Hepatocyte (in vitro differentiated cells): ENCODE measurements around the gene RGMB. TPM values are rescaled to one million over a fixed set of nuclear protein-coding genes. Genes with fewer than 3 reads are reported as not detected.

Source experiments
- DNase-seq: peaks from one replicate; pipeline ENCODE4 v3.0.0-alpha.2; 2016; ENCODE audit warnings: low spot score
- H2AFZ ChIP-seq: fragments of 200-600 bp; sonication (generic); 2 replicates; pipeline ENCODE4 v1.6.0; 2016; ENCODE audit warnings: antibody characterized with exemption, mild to moderate bottlenecking
- H3K27ac ChIP-seq: fragments of 200-600 bp; sonication (generic); 2 replicates; pipeline ENCODE4 v1.5.1; 2016; ENCODE audit warnings: mild to moderate bottlenecking
- H3K27me3 ChIP-seq: fragments of 200-600 bp; sonication (generic); 2 replicates; pipeline ENCODE4 v1.6.1; 2016
- H3K36me3 ChIP-seq: fragments of 200-600 bp; sonication (generic); replicated peaks from 2 replicates; pipeline ENCODE4 v1.5.1; 2016; ENCODE audit warnings: low read depth; ENCODE audit not compliant: insufficient read depth
- H3K4me1 ChIP-seq: fragments of 200-600 bp; sonication (generic); 2 replicates; pipeline ENCODE4 v1.5.1; 2016; ENCODE audit warnings: mild to moderate bottlenecking, moderate library complexity; ENCODE audit not compliant: insufficient read depth
- H3K4me2 ChIP-seq: fragments of 200-600 bp; sonication (generic); 2 replicates; pipeline ENCODE4 v1.6.0; 2016
- H3K4me3 ChIP-seq: fragments of 200-600 bp; sonication (generic); 2 replicates; pipeline ENCODE4 v1.5.1; 2016; ENCODE audit warnings: mild to moderate bottlenecking
- H3K79me2 ChIP-seq: fragments of 200-600 bp; sonication (generic); 2 replicates; pipeline ENCODE4 v1.6.0; 2017; ENCODE audit warnings: mild to moderate bottlenecking
- H3K9me2 ChIP-seq: fragments of 200-600 bp; sonication (generic); replicated peaks from 2 replicates; pipeline ENCODE4 v1.6.0; 2017; ENCODE audit warnings: mild to moderate bottlenecking; ENCODE audit not compliant: insufficient read depth
- H3K9me3 ChIP-seq: fragments of 200-600 bp; sonication (generic); 2 replicates; pipeline ENCODE4 v1.5.1; 2016; ENCODE audit warnings: low read depth, mild to moderate bottlenecking
- H4K20me1 ChIP-seq: fragments of 200-600 bp; sonication (generic); 2 replicates; pipeline ENCODE4 v1.6.0; 2016; ENCODE audit warnings: mild to moderate bottlenecking; ENCODE audit not compliant: insufficient read depth, poor library complexity, severe bottlenecking
- CTCF ChIP-seq: fragments of 200-600 bp; sonication (generic); IDR thresholded peaks from 2 replicates; pipeline ENCODE4 v1.5.1; 2016; ENCODE audit warnings: antibody characterized with exemption, mild to moderate bottlenecking; ENCODE audit not compliant: poor library complexity
- EZH2 ChIP-seq: fragments of 200-600 bp; sonication (generic); IDR thresholded peaks from 2 replicates; pipeline ENCODE4 v1.6.1; 2016; ENCODE audit warnings: antibody characterized with exemption, mild to moderate bottlenecking, borderline replicate concordance
- EZH2phosphoT487 ChIP-seq: fragments of 200-600 bp; sonication (generic); IDR thresholded peaks from one replicate; pipeline ENCODE4 v1.6.1; 2018; ENCODE audit warnings: antibody characterized with exemption, mild to moderate bottlenecking, low read depth, moderate library complexity; ENCODE audit not compliant: unreplicated experiment, severe bottlenecking
- WGBS: methylation state at CpG from one replicate; pipeline ENCODE4 v1.1.6; 2016; ENCODE audit warnings: low lambda C conversion rate; ENCODE audit errors: missing lambda C conversion rate; 5-methylcytosine and 5-hydroxymethylcytosine counted together
- polyA plus RNA-seq: library from polyadenylated mRNA; unstranded; fragments of >200 nt; fragmentation: Nextera tagmentation; extraction: Ambion mirVana; gene quantifications from 2 replicates; pipeline ENCODE4 v1.2.1, GENCODE V29; 2016
- total RNA-seq: library from RNA; depleted of rRNA; stranded (reverse); fragments of >200 nt; gene quantifications from 2 replicates; pipeline ENCODE4 v1.2.3, GENCODE V29; 2014

Gene RGMB
- total and polyA plus RNA-seq, 2 experiments from 2014 or later = 8.4 to 11.6 TPM

- Histone ChIP-seq H3K4me3 (no peak overlapping the region), H3K9me2 (no peaks in the 10 kb centered on the region), H3K36me3 (no peaks in the 10 kb centered on the region), H3K4me1 (no peaks in the 10 kb centered on the region), H3K4me2 (no peak overlapping the region), H3K27me3 (no peaks in the 10 kb centered on the region), H4K20me1 (no peaks in the 10 kb centered on the region), H3K79me2 (no peaks in the 10 kb centered on the region), H2AFZ (no peak overlapping the region), H3K9me3 (no peaks in the 10 kb centered on the region), H3K27ac (no peak overlapping the region)
- TF ChIP-seq EZH2phosphoT487 (no peak), EZH2 (no peak), CTCF (no peak)
- 83% methylated on average over 5 of the region's 5 CpGs for WGBS
- DNase-seq = no peak
Observed at GRCh38 chr5:98836175-98836574, 62.7 kb downstream of the RGMB start.

- Histone ChIP-seq H3K4me3 (no peak overlapping the region), H3K36me3 (no peaks in the 10 kb centered on the region), H3K4me2 (no peak overlapping the region), H4K20me1 (no peaks in the 10 kb centered on the region), H3K9me3 (no peaks in the 10 kb centered on the region), H3K27ac (no peak overlapping the region), H3K9me2 (no peaks in the 10 kb centered on the region), H3K4me1 (no peaks in the 10 kb centered on the region), H3K79me2 (no peaks in the 10 kb centered on the region), H2AFZ (no peak overlapping the region), H3K27me3 (no peaks in the 10 kb centered on the region)
- TF ChIP-seq EZH2phosphoT487 (no peak), EZH2 (no peak), CTCF (no peak)
- no peak for DNase-seq
- 95% methylated on average over 42 of the region's 42 CpGs for WGBS
Observed at GRCh38 chr5:98839469-98840383, 66.3 kb downstream of the RGMB start.

GRCh38 chr5:98840946-98841345 is 67.5 kb downstream of the RGMB start:
- H3K4me1 ChIP-seq = no peaks in the 10 kb centered on the region
- no peaks in the 10 kb centered on the region for H3K9me2 ChIP-seq
- H3K4me3 ChIP-seq = no peak overlapping the region
- no peaks in the 10 kb centered on the region for H3K9me3 ChIP-seq
- no peaks in the 10 kb centered on the region for H3K36me3 ChIP-seq
- no peak overlapping the region for H2AFZ ChIP-seq
- H4K20me1 ChIP-seq = no peaks in the 10 kb centered on the region
- TF ChIP-seq EZH2phosphoT487 = no peak
- H3K4me2 ChIP-seq = no peak overlapping the region
- no peak for DNase-seq
- H3K79me2 ChIP-seq = no peaks in the 10 kb centered on the region
- H3K27ac ChIP-seq = no peak overlapping the region
- WGBS = 100% methylated on average over 1 of the region's 1 CpG
- H3K27me3 ChIP-seq = no peaks in the 10 kb centered on the region

GRCh38 chr5:98843481-98843880 is 70.0 kb downstream of the RGMB start:
- DNase-seq = no peak
- Histone ChIP-seq H3K27me3 (no peaks in the 10 kb centered on the region), H3K9me3 (no peaks in the 10 kb centered on the region), H3K36me3 (no peaks in the 10 kb centered on the region), H2AFZ (no peak overlapping the region), H3K79me2 (no peaks in the 10 kb centered on the region), H3K4me2 (no peak overlapping the region), H3K9me2 (no peaks in the 10 kb centered on the region), H3K27ac (no peak overlapping the region), H3K4me3 (no peak overlapping the region), H4K20me1 (no peaks in the 10 kb centered on the region), H3K4me1 (no peaks in the 10 kb centered on the region)
- 100% methylated on average over 3 of the region's 3 CpGs for WGBS
- TF ChIP-seq CTCF (no peak), EZH2phosphoT487 (no peak), EZH2 (no peak)
